K562 (cell line): Measurements from ENCODE around the gene CNNM4. TPM values are rescaled to one million over a fixed set of nuclear protein-coding genes. Genes with fewer than 3 reads are reported as not detected.

Experiments used
- CCAR2 ChIP-seq: fragments of 200-400 bp; formaldehyde crosslinking; IDR thresholded peaks from 2 replicates; pipeline ENCODE4 v1.6.1; 2017; ENCODE audit warnings: mild to moderate bottlenecking, low read depth, low read length
- DACH1 ChIP-seq: fragments of 450-650 bp; IDR thresholded peaks from 2 replicates; pipeline ENCODE4 v1.6.1; 2018; ENCODE audit not compliant: partially characterized antibody
- GTF2E2 ChIP-seq: fragments of 200-800 bp; sonication (Bioruptor generic); IDR thresholded peaks from 2 replicates; pipeline ENCODE4 v1.6.1; 2016; ENCODE audit warnings: missing genetic modification characterization, missing compliant biosample characterization
- HDAC3 ChIP-seq: fragments of 450-650 bp; IDR thresholded peaks from 2 replicates; pipeline ENCODE4 v1.6.1; 2018; ENCODE audit warnings: borderline replicate concordance, mild to moderate bottlenecking, moderate library complexity; ENCODE audit not compliant: partially characterized antibody
- HES1 ChIP-seq: fragments of 450-650 bp; IDR thresholded peaks from 2 replicates; pipeline ENCODE4 v1.6.1; 2016; ENCODE audit warnings: low read depth, mild to moderate bottlenecking, moderate library complexity
- KDM1A ChIP-seq, 2 experiments: fragments of 450-650 bp; IDR thresholded peaks; 2 replicates each; pipeline ENCODE4 v1.6.1; 2016; ENCODE audit warnings: mild to moderate bottlenecking in 2 of 2
- KDM4B ChIP-seq, 2 experiments: fragments of 450-650 bp in 1 of 2; sonication (generic) in 1 of 2; IDR thresholded peaks; 2 replicates each; pipeline ENCODE4 v1.6.1; 2016 to 2017; ENCODE audit warnings: borderline replicate concordance in 2 of 2, antibody characterized with exemption in 1 of 2, low read depth in 1 of 2, mild to moderate bottlenecking in 1 of 2
- MLX ChIP-seq, 2 experiments: fragments of 450-650 bp in 1 of 2; sonication (generic) in 1 of 2; formaldehyde crosslinking; conservative IDR thresholded peaks; 2 replicates each; pipeline versions ENCODE4 v1.4.0 to v1.8.1; 2020 to 2022; ENCODE audit warnings: mild to moderate bottlenecking in 1 of 2, missing genetic modification reagents in 1 of 2
- MXI1 ChIP-seq: IDR thresholded peaks from 2 replicates; pipeline ENCODE4 v1.6.1; 2011; ENCODE audit warnings: low read depth, mild to moderate bottlenecking, improper control_type of control experiment, low read length
- NEUROD1 ChIP-seq: fragments of 150-350 bp; IDR thresholded peaks from 2 replicates; pipeline ENCODE4 v1.6.1; 2014; ENCODE audit warnings: borderline replicate concordance, low read length, low read depth; ENCODE audit not compliant: partially characterized antibody
- NFIX ChIP-seq: fragments of 250-450 bp; sonication (Bioruptor Pico); IDR thresholded peaks from 2 replicates; pipeline ENCODE4 v1.4.0; 2020; ENCODE audit warnings: low read depth, mild to moderate bottlenecking, moderate library complexity
- SMARCE1 ChIP-seq: fragments of 450-650 bp; IDR thresholded peaks from 2 replicates; pipeline ENCODE4 v1.7.1; 2016; ENCODE audit warnings: mild to moderate bottlenecking
- ZNF217 ChIP-seq: sonication (generic); formaldehyde crosslinking; IDR thresholded peaks from 2 replicates; pipeline ENCODE4 v1.8.0; 2022; ENCODE audit warnings: mild to moderate bottlenecking, missing genetic modification reagents
- ZNF398 ChIP-seq: fragments of 250-450 bp; sonication (Bioruptor Pico); IDR thresholded peaks from 2 replicates; pipeline ENCODE4 v1.8.0; 2021; ENCODE audit warnings: moderate library complexity, mild to moderate bottlenecking, inconsistent platforms
- ZNF584 ChIP-seq: fragments of 200-800 bp; sonication (Bioruptor generic); IDR thresholded peaks from 2 replicates; pipeline ENCODE4 v1.6.1; 2016; ENCODE audit warnings: low read depth, mild to moderate bottlenecking, missing genetic modification characterization, missing compliant biosample characterization
- polyA plus RNA-seq, 8 experiments: library from polyadenylated mRNA; depleted of rRNA in 4 of 8; stranded (reverse) in 5 of 8; unstranded in 3 of 8; fragments of >200 nt; fragmentation: Nextera tagmentation in 2 of 8; fragmentation: Illumina TruSeq in 1 of 8; extraction: Ambion mirVana in 2 of 8; extraction: Trizol in 1 of 8; gene quantifications; 2 replicates each; pipeline versions ENCODE4 v1.2.1 to v1.2.3, GENCODE V29; 2011 to 2014; ENCODE audit warnings: inconsistent platforms in 1 of 8, missing spikeins in 1 of 8
- total RNA-seq, 7 experiments: library from RNA; depleted of rRNA in 6 of 7; stranded (reverse); fragments of >200 nt in 6 of 7; fragmentation: Illumina TruSeq in 2 of 7; extraction: Trizol in 2 of 7; gene quantifications; 2 replicates each; pipeline versions ENCODE4 v1.2.1 to v1.2.3, GENCODE V29; 2011 to 2021; ENCODE audit warnings: low replicate concordance in 1 of 7
- TF ChIP-seq, protein P1 (sequence below): fragments of 150-350 bp; IDR thresholded peaks from 2 replicates; pipeline ENCODE4 v1.6.1; 2014; ENCODE audit warnings: low read depth, mild to moderate bottlenecking, low read length, borderline replicate concordance
- TF ChIP-seq, protein P2 (sequence below): fragments of 250-450 bp; sonication (Bioruptor Pico); IDR thresholded peaks from 2 replicates; pipeline ENCODE4 v1.5.0; 2020; ENCODE audit warnings: mild to moderate bottlenecking
- TF ChIP-seq, protein P3 (sequence below): sonication (generic); formaldehyde crosslinking; IDR thresholded peaks from 2 replicates; pipeline ENCODE4 v1.8.0; 2022; ENCODE audit warnings: missing genetic modification reagents, mild to moderate bottlenecking, moderate library complexity, borderline replicate concordance

CNNM4 gene
- total and polyA plus RNA-seq, 9 of the 15 experiments (the other 6 are each of a cell fraction or from before 2014, with no cell fraction given): 0.96 to 6.3 (median 2.8) TPM

DNA sequence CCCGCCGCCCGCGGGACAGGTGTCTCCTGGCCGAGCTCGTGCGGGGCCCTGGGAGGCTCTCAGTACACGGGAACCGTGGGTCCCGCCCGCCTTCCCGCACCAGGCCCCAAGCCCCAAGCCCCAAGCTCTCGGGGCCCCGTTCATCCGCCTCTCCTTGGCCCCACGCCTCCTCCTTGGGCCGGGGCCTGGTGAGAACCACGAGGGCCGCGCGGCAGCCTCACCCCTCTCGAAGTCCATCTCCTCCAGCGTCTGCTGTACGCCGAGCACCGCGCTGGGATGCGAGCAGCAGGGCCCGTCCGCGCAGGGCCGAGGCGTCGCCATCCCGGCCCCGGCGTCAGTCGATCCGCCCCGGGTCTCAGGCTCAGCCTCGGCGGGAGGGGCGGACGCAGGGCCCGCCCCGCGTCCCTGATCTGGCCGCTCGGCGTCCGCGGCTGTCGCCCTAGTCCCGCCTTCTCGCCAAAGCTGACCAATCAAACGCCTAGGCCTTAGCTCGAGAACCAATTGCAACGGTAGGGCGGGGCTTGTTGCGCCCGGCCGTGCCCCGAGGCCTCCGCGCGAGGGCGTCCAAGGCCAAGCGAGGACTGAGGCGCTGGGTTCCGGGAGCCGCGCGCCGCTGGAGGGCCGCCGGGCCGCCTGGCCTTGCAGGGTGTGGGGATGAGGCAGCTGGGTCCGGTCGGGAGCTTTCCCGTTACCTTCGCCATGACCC lies 97.1 kb downstream of the CNNM4 start, which contains the start of gene ANKRD39 (continued):
- TF ChIP-seq MLX (CRISPR knock-in tag; conservative IDR thresholded peaks at IDR 0.05) (no peak), GTF2E2 (tag) (no peak), HDAC3 (no peak), HES1 (no peak), CCAR2 (no peak), KDM4B (IDR thresholded peaks at IDR 0.05; ENCODE audit: borderline replicate concordance in 2 of 2, low read depth in 1 of 2) (no peak), ZNF217 (CRISPR knock-in tag) (no peak), KDM1A (IDR thresholded peaks at IDR 0.05) (no peak), DACH1 (no peak), ZNF398 (CRISPR knock-in tag) (no peak), ZNF584 (CRISPR knock-in tag) (no peak), NEUROD1 (peak; percentile 99), NFIX (CRISPR knock-in tag) (no peak), MXI1 (no peak), SMARCE1 (no peak)
- TF ChIP-seq, protein P1, sequence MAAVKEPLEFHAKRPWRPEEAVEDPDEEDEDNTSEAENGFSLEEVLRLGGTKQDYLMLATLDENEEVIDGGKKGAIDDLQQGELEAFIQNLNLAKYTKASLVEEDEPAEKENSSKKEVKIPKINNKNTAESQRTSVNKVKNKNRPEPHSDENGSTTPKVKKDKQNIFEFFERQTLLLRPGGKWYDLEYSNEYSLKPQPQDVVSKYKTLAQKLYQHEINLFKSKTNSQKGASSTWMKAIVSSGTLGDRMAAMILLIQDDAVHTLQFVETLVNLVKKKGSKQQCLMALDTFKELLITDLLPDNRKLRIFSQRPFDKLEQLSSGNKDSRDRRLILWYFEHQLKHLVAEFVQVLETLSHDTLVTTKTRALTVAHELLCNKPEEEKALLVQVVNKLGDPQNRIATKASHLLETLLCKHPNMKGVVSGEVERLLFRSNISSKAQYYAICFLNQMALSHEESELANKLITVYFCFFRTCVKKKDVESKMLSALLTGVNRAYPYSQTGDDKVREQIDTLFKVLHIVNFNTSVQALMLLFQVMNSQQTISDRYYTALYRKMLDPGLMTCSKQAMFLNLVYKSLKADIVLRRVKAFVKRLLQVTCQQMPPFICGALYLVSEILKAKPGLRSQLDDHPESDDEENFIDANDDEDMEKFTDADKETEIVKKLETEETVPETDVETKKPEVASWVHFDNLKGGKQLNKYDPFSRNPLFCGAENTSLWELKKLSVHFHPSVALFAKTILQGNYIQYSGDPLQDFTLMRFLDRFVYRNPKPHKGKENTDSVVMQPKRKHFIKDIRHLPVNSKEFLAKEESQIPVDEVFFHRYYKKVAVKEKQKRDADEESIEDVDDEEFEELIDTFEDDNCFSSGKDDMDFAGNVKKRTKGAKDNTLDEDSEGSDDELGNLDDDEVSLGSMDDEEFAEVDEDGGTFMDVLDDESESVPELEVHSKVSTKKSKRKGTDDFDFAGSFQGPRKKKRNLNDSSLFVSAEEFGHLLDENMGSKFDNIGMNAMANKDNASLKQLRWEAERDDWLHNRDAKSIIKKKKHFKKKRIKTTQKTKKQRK: peak; percentile 89
- TF ChIP-seq, protein P2, sequence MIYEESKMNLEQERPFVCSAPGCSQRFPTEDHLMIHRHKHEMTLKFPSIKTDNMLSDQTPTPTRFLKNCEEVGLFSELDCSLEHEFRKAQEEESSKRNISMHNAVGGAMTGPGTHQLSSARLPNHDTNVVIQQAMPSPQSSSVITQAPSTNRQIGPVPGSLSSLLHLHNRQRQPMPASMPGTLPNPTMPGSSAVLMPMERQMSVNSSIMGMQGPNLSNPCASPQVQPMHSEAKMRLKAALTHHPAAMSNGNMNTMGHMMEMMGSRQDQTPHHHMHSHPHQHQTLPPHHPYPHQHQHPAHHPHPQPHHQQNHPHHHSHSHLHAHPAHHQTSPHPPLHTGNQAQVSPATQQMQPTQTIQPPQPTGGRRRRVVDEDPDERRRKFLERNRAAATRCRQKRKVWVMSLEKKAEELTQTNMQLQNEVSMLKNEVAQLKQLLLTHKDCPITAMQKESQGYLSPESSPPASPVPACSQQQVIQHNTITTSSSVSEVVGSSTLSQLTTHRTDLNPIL (CRISPR knock-in tag): no peak
- TF ChIP-seq, protein P3, sequence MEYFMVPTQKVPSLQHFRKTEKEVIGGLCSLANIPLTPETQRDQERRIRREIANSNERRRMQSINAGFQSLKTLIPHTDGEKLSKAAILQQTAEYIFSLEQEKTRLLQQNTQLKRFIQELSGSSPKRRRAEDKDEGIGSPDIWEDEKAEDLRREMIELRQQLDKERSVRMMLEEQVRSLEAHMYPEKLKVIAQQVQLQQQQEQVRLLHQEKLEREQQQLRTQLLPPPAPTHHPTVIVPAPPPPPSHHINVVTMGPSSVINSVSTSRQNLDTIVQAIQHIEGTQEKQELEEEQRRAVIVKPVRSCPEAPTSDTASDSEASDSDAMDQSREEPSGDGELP (CRISPR knock-in tag): peak; percentile 46; the same call in 1 of the 2 replicates
